Measurements from ENCODE around the gene IGF2BP2. TPM values are rescaled to one million over a fixed set of nuclear protein-coding genes. Genes with fewer than 3 reads are reported as not detected.
"Not testable (repeated sequence)": the region's sequence is repeated elsewhere in the genome, so short reads cannot be mapped to it uniquely, and the experiment has no call there.

IGF2BP2 gene
- total RNA-seq, 4 donors from 2014 or later, result 5.4 to 7.9 (median 6.2) TPM

GRCh38 chr3:185667574-185667973 is 157.3 kb downstream of the IGF2BP2 start:
- peaks cover 0 to 6% (median 0%) of the 10 kb centered on the region in 4 donors for H3K36me3 ChIP-seq
- H3K27ac ChIP-seq (replicated peaks in 1 of 4), result no peak overlapping the region
- no peak overlapping the region for H3K4me3 ChIP-seq
- DNase-seq (ENCODE audit: extremely low spot score), result no peak
- H3K4me1 ChIP-seq, result no peaks in the 10 kb centered on the region
- intact Hi-C loops (cut with DNase I), result no loop called here
- no peaks in the 10 kb centered on the region for H3K9me3 ChIP-seq
- no peak for TF ChIP-seq CTCF (IDR thresholded peaks at IDR 0.05)
- TF ChIP-seq POLR2AphosphoS5 (IDR thresholded peaks at IDR 0.05), result no peak
- TF ChIP-seq EP300 (IDR thresholded peaks at IDR 0.05), result no peak
- TF ChIP-seq POLR2A (IDR thresholded peaks at IDR 0.05; ENCODE audit: low read depth), result no peak
- H3K27me3 ChIP-seq, result no peaks in the 10 kb centered on the region
- WGBS, result 97% methylated on average over 4 of the region's 4 CpGs

GRCh38 chr3:185663929-185664328 is 160.9 kb downstream of the IGF2BP2 start:
- Histone ChIP-seq H3K36me3 (no peaks in the 10 kb centered on the region), H3K9me3 (no peaks in the 10 kb centered on the region), H3K27ac (replicated peaks in 1 of 4) (no peak overlapping the region), H3K27me3 (no peaks in the 10 kb centered on the region), H3K4me1 (peaks cover 16 to 23% (median 19%) of the 10 kb centered on the region in 4 donors), H3K4me3 (no peak overlapping the region)
- TF ChIP-seq POLR2AphosphoS5 (IDR thresholded peaks at IDR 0.05) (no peak), CTCF (IDR thresholded peaks at IDR 0.05) (no peak), EP300 (IDR thresholded peaks at IDR 0.05) (no peak), POLR2A (IDR thresholded peaks at IDR 0.05; ENCODE audit: low read depth) (no peak)
- intact Hi-C loops (cut with DNase I), result no loop called here
- 98% methylated on average over 5 of the region's 5 CpGs for WGBS
- peak; percentile 79 for DNase-seq (ENCODE audit: extremely low spot score)

GRCh38 chr3:185661772-185662171 is 163.1 kb downstream of the IGF2BP2 start:
- intact Hi-C loops (cut with DNase I), result loop anchor here (2.0 kb wide), 1 partner anchor 107 kb away; no protein-coding TSS in a partner anchor
- Histone ChIP-seq H3K27me3 (no peaks in the 10 kb centered on the region), H3K4me3 (no peak overlapping the region), H3K27ac (replicated peaks in 1 of 4) (no peak overlapping the region), H3K4me1 (peaks cover 34 to 44% (median 41%) of the 10 kb centered on the region in 4 donors), H3K36me3 (no peaks in the 10 kb centered on the region), H3K9me3 (no peaks in the 10 kb centered on the region)
- peak; percentile 83 for DNase-seq (ENCODE audit: extremely low spot score)
- TF ChIP-seq POLR2A (IDR thresholded peaks at IDR 0.05; ENCODE audit: low read depth) (no peak), EP300 (IDR thresholded peaks at IDR 0.05) (no peak), CTCF (IDR thresholded peaks at IDR 0.05) (no peak), POLR2AphosphoS5 (IDR thresholded peaks at IDR 0.05) (no peak)
- WGBS, result 91% methylated on average over 4 of the region's 4 CpGs

GRCh38 chr3:185661296-185661695 is 163.5 kb downstream of the IGF2BP2 start:
- DNase-seq (ENCODE audit: extremely low spot score), result peak; percentile 70
- H3K27me3 ChIP-seq; H3K27ac ChIP-seq (replicated peaks in 1 of 4); H3K9me3 ChIP-seq; H3K36me3 ChIP-seq; H3K4me3 ChIP-seq: not testable (repeated sequence)
- peaks cover 34 to 48% (median 46%) of the 10 kb centered on the region in 4 donors for H3K4me1 ChIP-seq
- WGBS, result 93% methylated on average over 9 of the region's 10 CpGs
- intact Hi-C loops (cut with DNase I), result loop anchor here (2.0 kb wide), 1 partner anchor 108 kb away; no protein-coding TSS in a partner anchor

GRCh38 chr3:185659942-185660921 is 164.6 kb downstream of the IGF2BP2 start:
- no peaks in the 10 kb centered on the region for H3K27me3 ChIP-seq
- 39% methylated on average over 13 of the region's 18 CpGs for WGBS
- intact Hi-C loops (cut with DNase I), result loop anchor here (2.0 to 10.0 kb wide), 2 partner anchors 109 to 275 kb away; partner anchors contain the start of gene TRA2B
- DNase-seq (ENCODE audit: extremely low spot score), result peak; percentile 93
- no peaks in the 10 kb centered on the region for H3K9me3 ChIP-seq
- H3K36me3 ChIP-seq, result no peaks in the 10 kb centered on the region
- H3K27ac ChIP-seq (replicated peaks in 1 of 4), result peak overlapping the region; percentile 81 to 86 (median 83)
- peak overlapping the region in 1 of 4 donors; percentile 14 for H3K4me3 ChIP-seq
- peaks cover 43 to 58% (median 56%) of the 10 kb centered on the region in 4 donors for H3K4me1 ChIP-seq
- TF ChIP-seq EP300 (IDR thresholded peaks at IDR 0.05) (no peak), POLR2A (IDR thresholded peaks at IDR 0.05; ENCODE audit: low read depth) (no peak), CTCF (IDR thresholded peaks at IDR 0.05) (peak in 2 of 3 experiments; percentile 92 to 94), POLR2AphosphoS5 (IDR thresholded peaks at IDR 0.05) (peak; percentile 22 to 56)
